HepG2 (cell line): ENCODE data around the gene HEPACAM. TPM values are rescaled to one million over a fixed set of nuclear protein-coding genes. Genes with fewer than 3 reads are reported as not detected.

Experiments
- ATAC-seq: fragments of 200-7000 bp; cut with Tn5 transposase; 3 replicates; pipeline ENCODE4 v1.9.1; 2020; ENCODE audit warnings: mild to moderate bottlenecking, moderate library complexity
- BruUV-seq: library from RNA; stranded (reverse); fragments of 400-500 nt; replicated peaks from 2 replicates; lab custom pipeline; 2021; lab: Mats Ljungman, UMichigan
- CTCF ChIA-PET: fragments of 300-600 bp; formaldehyde crosslinking; extraction: SDS; loops from one replicate; lab custom pipeline; 2021; ENCODE audit warnings: low total read pairs, inconsistent platforms, low intra/inter-chr PET ratio; lab: Yijun Ruan, JAX
- POLR2A ChIA-PET: fragments of 350-600 bp; sonication (Branson Sonifier 250); formaldehyde crosslinking; loops from one replicate; lab custom pipeline; 2020; ENCODE audit warnings: antibody characterized with exemption, inconsistent platforms; lab: Yijun Ruan, JAX
- DNase-seq: peaks from one replicate; pipeline ENCODE4 v3.0.0-alpha.2; 2015; ENCODE audit warnings: low spot score
- FAIRE-seq: peaks from 3 replicates; lab custom pipeline; 2011; peaks lifted over from hg19 to GRCh38; lab: Jason Lieb, UNC
- H2AFZ ChIP-seq: one replicate; pipeline ENCODE4 v1.6.1; 2011; ENCODE audit warnings: low read length, inconsistent platforms
- H3K27ac ChIP-seq: fragments of 300-600 bp; 3 replicates; pipeline ENCODE4 v1.8.0; 2011; ENCODE audit warnings: mixed run types, mild to moderate bottlenecking, mixed read lengths, low read length, inconsistent platforms; ENCODE audit not compliant: insufficient read depth; ENCODE audit errors: extremely low read length
- H3K27me3 ChIP-seq, 2 experiments: fragments of 200-600 bp in 1 of 2; 2 replicates in 1 of 2; 3 replicates in 1 of 2; pipeline versions ENCODE4 v1.6.0 to v1.8.0; 2011; ENCODE audit warnings: low read length in 2 of 2, mild to moderate bottlenecking in 2 of 2, moderate library complexity in 2 of 2, inconsistent platforms in 1 of 2; ENCODE audit not compliant: insufficient read depth in 2 of 2, control insufficient read depth in 1 of 2
- H3K36me3 ChIP-seq, 2 experiments: fragments of 200-600 bp in 1 of 2; replicated peaks in 1 of 2; 2 replicates in 1 of 2; 3 replicates in 1 of 2; pipeline versions ENCODE4 v1.5.1 to v1.8.0; 2011; ENCODE audit warnings: low read length in 2 of 2, inconsistent platforms in 1 of 2; ENCODE audit not compliant: insufficient read depth in 2 of 2, control insufficient read depth in 1 of 2
- H3K4me1 ChIP-seq: 2 replicates; pipeline ENCODE4 v1.5.1; 2012; ENCODE audit warnings: low read length, inconsistent platforms; ENCODE audit not compliant: insufficient read depth
- H3K4me2 ChIP-seq: 2 replicates; pipeline ENCODE4 v1.6.0; 2011; ENCODE audit warnings: low read depth, low read length, inconsistent platforms
- H3K4me3 ChIP-seq, 3 experiments: fragments of 200-600 bp in 1 of 3; sonication (generic), shearing (Covaris generic) in 1 of 3; replicated peaks in 1 of 3; 2 replicates each; pipeline ENCODE4 v1.5.1; 2011 to 2016; ENCODE audit warnings: low read length in 3 of 3, inconsistent platforms in 2 of 3, low read depth in 2 of 3, mild to moderate bottlenecking in 2 of 3, control low read depth in 1 of 3, mixed read lengths in 1 of 3; ENCODE audit not compliant: insufficient read depth in 1 of 3
- H3K79me2 ChIP-seq: one replicate; pipeline ENCODE4 v1.6.1; 2011; ENCODE audit warnings: low read length, inconsistent platforms; ENCODE audit not compliant: insufficient read depth
- H3K9ac ChIP-seq: 2 replicates; pipeline ENCODE4 v1.6.0; 2011; ENCODE audit warnings: mild to moderate bottlenecking, low read depth, low read length, inconsistent platforms; ENCODE audit not compliant: insufficient read depth
- H3K9me3 ChIP-seq: 2 replicates; pipeline ENCODE4 v1.5.1; 2012; ENCODE audit warnings: mild to moderate bottlenecking, low read length
- H4K20me1 ChIP-seq: 2 replicates; pipeline ENCODE4 v1.6.0; 2011; ENCODE audit warnings: inconsistent platforms, mild to moderate bottlenecking, low read length, moderate library complexity; ENCODE audit not compliant: insufficient read depth
- HMG20B ChIP-seq: conservative IDR thresholded peaks from 2 replicates; pipeline ENCODE4 v1.6.1; 2016; ENCODE audit warnings: missing genetic modification reagents, missing compliant biosample characterization
- MED1 ChIP-seq: sonication (generic); formaldehyde crosslinking; IDR thresholded peaks from 2 replicates; pipeline ENCODE4 v1.4.0; 2020; ENCODE audit warnings: missing genetic modification reagents
- RELA ChIP-seq: sonication (generic); formaldehyde crosslinking; IDR thresholded peaks from 2 replicates; pipeline ENCODE4 v1.4.0; 2020; ENCODE audit warnings: missing genetic modification reagents
- TSC22D2 ChIP-seq: sonication (generic); formaldehyde crosslinking; IDR thresholded peaks from 2 replicates; pipeline ENCODE4 v1.5.1; 2020; ENCODE audit warnings: missing genetic modification reagents, mild to moderate bottlenecking, borderline replicate concordance
- YY1 ChIP-seq: IDR thresholded peaks from 2 replicates; pipeline ENCODE4 v1.6.1; 2011; ENCODE audit warnings: low read length, low read depth, moderate library complexity, mild to moderate bottlenecking; ENCODE audit not compliant: insufficient read depth, insufficient replicate concordance
- ZBTB38 ChIP-seq: sonication (generic); formaldehyde crosslinking; IDR thresholded peaks from 2 replicates; pipeline ENCODE4 v1.5.1; 2020; ENCODE audit warnings: mild to moderate bottlenecking, missing genetic modification reagents
- ZNF101 ChIP-seq: sonication (generic); formaldehyde crosslinking; IDR thresholded peaks from 2 replicates; pipeline ENCODE4 v1.4.0; 2020; ENCODE audit warnings: mild to moderate bottlenecking, low read depth, missing genetic modification reagents, borderline replicate concordance
- ZNF484 ChIP-seq: sonication (generic); formaldehyde crosslinking; IDR thresholded peaks from 2 replicates; pipeline ENCODE4 v1.5.1; 2020; ENCODE audit warnings: mild to moderate bottlenecking, low read depth, missing genetic modification reagents, borderline replicate concordance
- ZNF501 ChIP-seq: sonication (generic); formaldehyde crosslinking; IDR thresholded peaks from 2 replicates; pipeline ENCODE4 v1.5.1; 2020; ENCODE audit warnings: mild to moderate bottlenecking, moderate library complexity, missing genetic modification reagents
- ZNF598 ChIP-seq: sonication (generic); formaldehyde crosslinking; IDR thresholded peaks from 2 replicates; pipeline ENCODE4 v1.5.1; 2020; ENCODE audit warnings: mild to moderate bottlenecking, missing genetic modification reagents, borderline replicate concordance
- ZNF7 ChIP-seq: IDR thresholded peaks from 2 replicates; pipeline ENCODE4 v1.6.1; 2016; ENCODE audit warnings: missing biosample characterization, missing genetic modification reagents
- ZNF788 ChIP-seq: sonication (generic); formaldehyde crosslinking; IDR thresholded peaks from 2 replicates; pipeline ENCODE4 v1.5.0; 2020; ENCODE audit warnings: mild to moderate bottlenecking, missing genetic modification reagents, borderline replicate concordance
- ZNF841 ChIP-seq: sonication (generic); formaldehyde crosslinking; IDR thresholded peaks from 2 replicates; pipeline ENCODE4 v1.8.1; 2023; ENCODE audit warnings: missing genetic modification reagents, borderline replicate concordance
- in situ Hi-C: cut with HindIII; loops from 2 replicates; pipeline ENCODE4 v1.10.0; 2017; ENCODE audit warnings: low pct_unique_long_range_greater_than_20kb; ENCODE audit not compliant: extremely low pct_ligation_motif_present
- intact Hi-C: fragments of 100-400 bp; cut with micrococcal nuclease; formaldehyde crosslinking; loops from one replicate; pipeline ENCODE4 v1.10.0; 2022; ENCODE audit not compliant: unreplicated experiment
- polyA plus RNA-seq, 8 experiments: library from polyadenylated mRNA; depleted of rRNA in 3 of 8; stranded (reverse) in 7 of 8; unstranded in 1 of 8; fragments of >200 nt; fragmentation: Illumina TruSeq in 4 of 8; extraction: Trizol in 4 of 8; gene quantifications; 2 replicates each; pipeline versions ENCODE4 v1.2.1 to v1.2.3, GENCODE V29; 2011 to 2016; ENCODE audit warnings: low read depth in 4 of 8, missing spikeins in 1 of 8, mixed read lengths in 1 of 8; ENCODE audit not compliant: insufficient read depth in 1 of 8
- total RNA-seq, 5 experiments: library from RNA; depleted of rRNA; stranded (reverse); fragments of >200 nt; fragmentation: Illumina TruSeq; extraction: Trizol; gene quantifications; 2 replicates each; pipeline ENCODE4 v1.2.3, GENCODE V29; 2016; ENCODE audit warnings: low read depth in 1 of 5
- TF ChIP-seq, protein P1 (sequence below): sonication (generic); formaldehyde crosslinking; IDR thresholded peaks from 2 replicates; pipeline ENCODE4 v1.5.1; 2020; ENCODE audit warnings: mild to moderate bottlenecking, missing genetic modification reagents, borderline replicate concordance
- TF ChIP-seq, protein P2 (sequence below): sonication (generic); formaldehyde crosslinking; IDR thresholded peaks from 2 replicates; pipeline ENCODE4 v1.8.1; 2023; ENCODE audit warnings: mild to moderate bottlenecking, missing genetic modification reagents

The HEPACAM gene
- total and polyA plus RNA-seq, 2 of the 13 experiments (the other 11 are each of a cell fraction or from before 2014, with no cell fraction given), result 66.9 to 121 TPM

DNA sequence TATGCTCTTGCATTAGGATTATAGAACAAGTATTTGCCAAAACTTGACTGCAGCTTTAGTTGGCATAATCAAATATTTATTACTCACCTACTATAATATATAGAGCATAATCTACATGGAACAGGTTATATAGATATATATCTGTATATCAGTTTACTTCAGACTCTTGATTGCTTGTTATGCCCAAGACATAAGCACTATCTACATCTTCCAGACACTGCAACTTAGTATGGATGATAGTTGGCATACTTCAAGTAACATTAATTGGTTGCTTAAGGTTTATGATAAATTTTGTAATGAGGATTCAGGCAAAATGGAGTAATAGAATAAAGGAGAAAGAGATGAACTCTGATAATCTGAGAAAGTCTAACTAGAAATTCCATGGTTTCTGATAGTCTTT, 19.2 kb upstream of the HEPACAM start:
- CTCF ChIA-PET, result no interaction called here
- H3K4me1 ChIP-seq, result peaks cover 25% of the 10 kb centered on the region
- no peaks in the 10 kb centered on the region; a peak in 2 of 5 replicates for H3K27me3 ChIP-seq
- POLR2A ChIA-PET, result interaction anchor here (2.2 kb wide), 1 partner anchor 157 kb away, joined by 22 read pairs; the partner anchor contains the start of gene TMEM218
- H3K9ac ChIP-seq, result peak overlapping the region; percentile 70; the same call in 1 of the 2 replicates
- BruUV-seq, result no TSS peak
- FAIRE-seq, result no peak
- H3K4me3 ChIP-seq, result peak overlapping the region in 1 of 3 experiments; percentile 76; a peak in 4 of 6 replicates
- H3K9me3 ChIP-seq, result no peaks in the 10 kb centered on the region
- H2AFZ ChIP-seq, result no peak overlapping the region
- peak overlapping the region; percentile 79 for H3K4me2 ChIP-seq
- no peaks in the 10 kb centered on the region for H3K79me2 ChIP-seq
- H3K27ac ChIP-seq, result no peak overlapping the region
- H4K20me1 ChIP-seq, result no peaks in the 10 kb centered on the region
- ATAC-seq, result no peak
- intact Hi-C loops (no loop called here), in situ Hi-C loops (loop anchor here (10.0 kb wide), 1 partner anchor 390 kb away; no protein-coding TSS in a partner anchor)
- H3K36me3 ChIP-seq, result no peaks in the 10 kb centered on the region
- TF ChIP-seq ZNF598 (no peak), ZNF841 (CRISPR knock-in tag) (no peak), HMG20B (CRISPR knock-in tag) (no peak), ZNF484 (CRISPR knock-in tag) (no peak), TSC22D2 (no peak), ZBTB38 (CRISPR knock-in tag) (no peak), YY1 (no peak), MED1 (CRISPR knock-in tag) (no peak), ZNF788 (CRISPR knock-in tag) (no peak), ZNF501 (CRISPR knock-in tag) (no peak), RELA (CRISPR knock-in tag) (no peak), ZNF7 (CRISPR knock-in tag) (no peak), ZNF101 (CRISPR knock-in tag) (no peak)
- TF ChIP-seq, protein P1, sequence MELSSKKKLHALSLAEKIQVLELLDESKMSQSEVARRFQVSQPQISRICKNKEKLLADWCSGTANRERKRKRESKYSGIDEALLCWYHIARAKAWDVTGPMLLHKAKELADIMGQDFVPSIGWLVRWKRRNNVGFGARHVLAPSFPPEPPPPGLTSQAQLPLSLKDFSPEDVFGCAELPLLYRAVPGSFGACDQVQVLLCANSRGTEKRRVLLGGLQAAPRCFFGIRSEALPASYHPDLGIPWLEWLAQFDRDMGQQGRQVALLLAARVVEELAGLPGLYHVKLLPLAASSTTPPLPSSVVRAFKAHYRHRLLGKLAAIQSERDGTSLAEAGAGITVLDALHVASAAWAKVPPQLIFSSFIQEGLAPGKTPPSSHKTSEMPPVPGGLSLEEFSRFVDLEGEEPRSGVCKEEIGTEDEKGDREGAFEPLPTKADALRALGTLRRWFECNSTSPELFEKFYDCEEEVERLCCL (CRISPR knock-in tag), result no peak
- TF ChIP-seq, protein P2, sequence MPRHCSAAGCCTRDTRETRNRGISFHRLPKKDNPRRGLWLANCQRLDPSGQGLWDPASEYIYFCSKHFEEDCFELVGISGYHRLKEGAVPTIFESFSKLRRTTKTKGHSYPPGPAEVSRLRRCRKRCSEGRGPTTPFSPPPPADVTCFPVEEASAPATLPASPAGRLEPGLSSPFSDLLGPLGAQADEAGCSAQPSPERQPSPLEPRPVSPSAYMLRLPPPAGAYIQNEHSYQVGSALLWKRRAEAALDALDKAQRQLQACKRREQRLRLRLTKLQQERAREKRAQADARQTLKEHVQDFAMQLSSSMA (CRISPR knock-in tag), result no peak
- no peak for DNase-seq
